ENCODE measurements around the gene IGSF9. TPM values are rescaled to one million over a fixed set of nuclear protein-coding genes. Genes with fewer than 3 reads are reported as not detected.

Gene IGSF9
- total RNA-seq, 1 experiment from 2014 or later = 0.44 TPM

DNA sequence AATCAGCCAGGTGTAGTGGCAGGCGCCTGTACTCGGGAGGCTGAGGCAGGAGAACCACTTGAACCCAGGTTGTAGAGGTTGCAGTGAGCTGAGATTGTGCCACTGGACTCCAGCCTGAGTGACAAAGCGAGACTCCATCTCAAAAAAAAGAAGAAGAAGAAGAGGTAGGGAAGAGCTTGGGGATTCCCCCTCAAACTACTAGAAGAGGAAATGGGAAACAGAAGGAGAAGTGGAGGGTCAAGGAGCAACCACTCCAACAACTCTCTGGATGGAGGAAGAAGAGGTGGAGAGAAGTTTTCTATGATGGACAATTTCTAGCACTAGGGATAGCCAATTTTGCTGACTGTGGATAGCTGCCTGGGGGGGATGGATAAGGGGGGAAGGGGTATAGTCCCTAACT lies 23.5 kb upstream of the IGSF9 start:
- TF ChIP-seq, protein P1, sequence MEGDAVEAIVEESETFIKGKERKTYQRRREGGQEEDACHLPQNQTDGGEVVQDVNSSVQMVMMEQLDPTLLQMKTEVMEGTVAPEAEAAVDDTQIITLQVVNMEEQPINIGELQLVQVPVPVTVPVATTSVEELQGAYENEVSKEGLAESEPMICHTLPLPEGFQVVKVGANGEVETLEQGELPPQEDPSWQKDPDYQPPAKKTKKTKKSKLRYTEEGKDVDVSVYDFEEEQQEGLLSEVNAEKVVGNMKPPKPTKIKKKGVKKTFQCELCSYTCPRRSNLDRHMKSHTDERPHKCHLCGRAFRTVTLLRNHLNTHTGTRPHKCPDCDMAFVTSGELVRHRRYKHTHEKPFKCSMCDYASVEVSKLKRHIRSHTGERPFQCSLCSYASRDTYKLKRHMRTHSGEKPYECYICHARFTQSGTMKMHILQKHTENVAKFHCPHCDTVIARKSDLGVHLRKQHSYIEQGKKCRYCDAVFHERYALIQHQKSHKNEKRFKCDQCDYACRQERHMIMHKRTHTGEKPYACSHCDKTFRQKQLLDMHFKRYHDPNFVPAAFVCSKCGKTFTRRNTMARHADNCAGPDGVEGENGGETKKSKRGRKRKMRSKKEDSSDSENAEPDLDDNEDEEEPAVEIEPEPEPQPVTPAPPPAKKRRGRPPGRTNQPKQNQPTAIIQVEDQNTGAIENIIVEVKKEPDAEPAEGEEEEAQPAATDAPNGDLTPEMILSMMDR (IDR thresholded peaks at IDR 0.05; ENCODE audit: unreplicated experiment) = no peak
- Mint-ChIP-seq H3K4me3 (ENCODE audit: unreplicated experiment) (no peak overlapping the region), H3K9me3 (ENCODE audit: unreplicated experiment) (peaks cover 8% of the 10 kb centered on the region), H3K36me3 (ENCODE audit: insufficient read depth, unreplicated experiment) (peaks cover 11% of the 10 kb centered on the region), H3K27me3 (ENCODE audit: insufficient read depth, unreplicated experiment) (no peaks in the 10 kb centered on the region), H3K27ac (ENCODE audit: low read depth, unreplicated experiment) (no peak overlapping the region), H3K4me1 (ENCODE audit: insufficient read depth, unreplicated experiment) (peaks cover 11% of the 10 kb centered on the region)
- intact Hi-C loops (cut with micrococcal nuclease) = no loop called here
- no peak for DNase-seq (ENCODE audit: unreplicated experiment)
- no TSS peak for BruUV-seq (replicated peaks)
- CTCF ChIA-PET = interaction anchor here (0.6 to 7.5 kb wide), 6 partner anchors 23 to 97 kb away, joined by 4 to 72 read pairs (median 6); no protein-coding TSS in a partner anchor
- POLR2A ChIA-PET = no interaction called here

DNA sequence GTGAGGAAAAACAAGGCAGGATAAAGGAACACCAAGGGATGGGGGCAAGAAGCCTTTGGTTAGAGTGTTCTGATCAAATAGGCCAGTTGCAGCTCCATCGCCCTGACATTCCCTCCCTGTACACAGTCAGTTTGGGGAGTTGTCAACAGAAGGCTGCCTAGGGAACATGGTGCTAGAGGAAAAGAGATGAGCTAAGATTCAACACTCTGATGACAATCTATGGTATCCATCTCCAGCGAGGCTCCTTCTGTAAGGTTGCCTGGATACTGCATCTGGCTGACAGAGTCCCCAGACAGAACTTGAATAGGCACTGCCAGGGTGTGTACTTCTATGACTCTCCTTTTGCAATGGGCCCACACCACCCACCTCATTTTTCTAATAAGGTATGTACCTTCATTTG lies 19.9 kb upstream of the IGSF9 start:
- no peak for DNase-seq (ENCODE audit: unreplicated experiment)
- BruUV-seq (replicated peaks) = no TSS peak
- Mint-ChIP-seq H3K4me3 (ENCODE audit: unreplicated experiment) (no peak overlapping the region), H3K36me3 (ENCODE audit: insufficient read depth, unreplicated experiment) (peaks cover 11% of the 10 kb centered on the region), H3K4me1 (ENCODE audit: insufficient read depth, unreplicated experiment) (peaks cover 45% of the 10 kb centered on the region), H3K9me3 (ENCODE audit: unreplicated experiment) (peaks cover 8% of the 10 kb centered on the region), H3K27ac (ENCODE audit: low read depth, unreplicated experiment) (no peak overlapping the region), H3K27me3 (ENCODE audit: insufficient read depth, unreplicated experiment) (no peaks in the 10 kb centered on the region)
- intact Hi-C loops (cut with micrococcal nuclease) = no loop called here
- ChIA-PET POLR2A (interaction anchor here (0.8 kb wide), 1 partner anchor 28 kb away, joined by 3 read pairs; no protein-coding TSS in a partner anchor), CTCF (interaction anchor here (0.9 to 52.4 kb wide), 3 partner anchors 31 to 73 kb away, joined by 3 to 1675 read pairs (median 6); no protein-coding TSS in a partner anchor)
- TF ChIP-seq, protein P1 (IDR thresholded peaks at IDR 0.05; ENCODE audit: unreplicated experiment) = no peak

- TF ChIP-seq, protein P1 (IDR thresholded peaks at IDR 0.05; ENCODE audit: unreplicated experiment) = no peak
- H3K36me3 Mint-ChIP-seq (ENCODE audit: insufficient read depth, unreplicated experiment) = peaks cover 11% of the 10 kb centered on the region
- ChIA-PET POLR2A (interaction anchor here (0.6 kb wide), 1 partner anchor 15 kb away, joined by 4 read pairs; no protein-coding TSS in a partner anchor), CTCF (interaction anchor here (0.5 to 52.4 kb wide), 8 partner anchors 18 to 290 kb away, joined by 3 to 1675 read pairs (median 4); no protein-coding TSS in a partner anchor)
- H3K27ac Mint-ChIP-seq (ENCODE audit: low read depth, unreplicated experiment) = no peak overlapping the region
- intact Hi-C loops (cut with micrococcal nuclease) = loop anchor here (5.0 kb wide), 1 partner anchor 43 kb away; no protein-coding TSS in a partner anchor
- no peaks in the 10 kb centered on the region for H3K27me3 Mint-ChIP-seq (ENCODE audit: insufficient read depth, unreplicated experiment)
- no TSS peak for BruUV-seq (replicated peaks)
- peaks cover 53% of the 10 kb centered on the region for H3K4me1 Mint-ChIP-seq (ENCODE audit: insufficient read depth, unreplicated experiment)
- DNase-seq (ENCODE audit: unreplicated experiment) = no peak
- H3K4me3 Mint-ChIP-seq (ENCODE audit: unreplicated experiment) = no peak overlapping the region
- peaks cover 8% of the 10 kb centered on the region for H3K9me3 Mint-ChIP-seq (ENCODE audit: unreplicated experiment)
These were observed 18.7 kb upstream of the IGSF9 start for GRCh38 chr1:159964144-159964543.

DNA sequence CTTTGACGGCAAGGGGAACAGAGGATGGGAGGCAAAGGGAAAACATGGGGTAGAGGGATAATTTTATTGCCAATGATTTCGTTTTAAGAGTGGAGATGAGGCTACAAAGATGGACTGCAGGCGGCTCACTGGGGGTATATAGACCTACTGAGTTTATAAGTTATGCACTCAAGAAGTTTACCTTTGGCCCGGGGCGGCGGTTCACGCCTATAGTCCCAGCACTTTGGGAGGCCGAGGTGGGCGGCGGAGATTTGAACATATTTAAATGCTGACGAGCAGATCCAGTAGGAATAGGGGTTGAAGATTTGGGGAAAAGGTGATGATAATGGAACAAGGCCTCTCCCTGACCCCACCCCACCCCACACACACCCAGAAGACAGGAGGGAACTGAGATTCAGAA lies 16.8 kb upstream of the IGSF9 start:
- H3K4me3 Mint-ChIP-seq (ENCODE audit: unreplicated experiment) = peak overlapping the region; percentile 73
- peaks cover 52% of the 10 kb centered on the region for H3K4me1 Mint-ChIP-seq (ENCODE audit: insufficient read depth, unreplicated experiment)
- H3K9me3 Mint-ChIP-seq (ENCODE audit: unreplicated experiment) = peaks cover 8% of the 10 kb centered on the region
- H3K36me3 Mint-ChIP-seq (ENCODE audit: insufficient read depth, unreplicated experiment) = peaks cover 6% of the 10 kb centered on the region
- intact Hi-C loops (cut with micrococcal nuclease) = loop anchor here (5.0 kb wide), 1 partner anchor 45 kb away; no protein-coding TSS in a partner anchor
- TF ChIP-seq, protein P1 (IDR thresholded peaks at IDR 0.05; ENCODE audit: unreplicated experiment) = no peak
- DNase-seq (ENCODE audit: unreplicated experiment) = no peak
- no TSS peak for BruUV-seq (replicated peaks)
- POLR2A ChIA-PET = interaction anchor here (0.7 to 5.6 kb wide), 7 partner anchors 13 to 181 kb away, joined by 4 to 25 read pairs (median 6); partner anchors contain the start of genes DUSP23, IGSF9 and PIGM
- no peaks in the 10 kb centered on the region for H3K27me3 Mint-ChIP-seq (ENCODE audit: insufficient read depth, unreplicated experiment)
- H3K27ac Mint-ChIP-seq (ENCODE audit: low read depth, unreplicated experiment) = no peak overlapping the region
- CTCF ChIA-PET = interaction anchor here (0.6 to 52.4 kb wide), 5 partner anchors 16 to 88 kb away, joined by 3 to 1675 read pairs (median 3); partner anchors contain the start of gene IGSF9

Measured in MCF 10A (cell line).